ENCODE data around the gene PDE4D.

DNA sequence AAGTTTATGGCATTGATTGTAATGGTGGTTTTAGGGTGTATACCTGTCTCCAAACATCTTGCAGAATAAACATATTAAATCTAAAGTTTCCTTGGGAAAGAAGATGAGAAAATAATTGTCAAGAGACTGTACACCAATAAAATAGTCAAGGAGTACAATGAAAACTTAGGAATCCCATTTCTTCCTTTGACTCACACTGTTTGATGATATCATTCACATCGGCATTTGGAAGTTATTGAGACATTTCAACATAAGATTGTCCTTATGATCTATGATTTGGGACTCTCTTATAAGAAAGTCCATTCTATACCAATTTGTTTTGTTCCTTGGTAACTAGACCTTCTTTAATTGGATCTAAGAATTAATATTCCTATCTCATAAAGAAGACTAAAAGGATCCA is 828.0 kb downstream of the PDE4D start:
- TF ChIP-seq YY1 (IDR thresholded peaks at IDR 0.05; ENCODE audit: insufficient read depth, insufficient read length) (no peak), ZNF274 (IDR thresholded peaks at IDR 0.05; ENCODE audit: low read depth, low read length) (no peak)

Measured in NT2/D1 (cell line).